ENCODE measurements around the gene MAP3K3. TPM values are rescaled to one million over a fixed set of nuclear protein-coding genes. Genes with fewer than 3 reads are reported as not detected.

MAP3K3 gene
- total and polyA plus RNA-seq, 4 donors, result 24.5 to 56.3 (median 41.5) TPM

DNA sequence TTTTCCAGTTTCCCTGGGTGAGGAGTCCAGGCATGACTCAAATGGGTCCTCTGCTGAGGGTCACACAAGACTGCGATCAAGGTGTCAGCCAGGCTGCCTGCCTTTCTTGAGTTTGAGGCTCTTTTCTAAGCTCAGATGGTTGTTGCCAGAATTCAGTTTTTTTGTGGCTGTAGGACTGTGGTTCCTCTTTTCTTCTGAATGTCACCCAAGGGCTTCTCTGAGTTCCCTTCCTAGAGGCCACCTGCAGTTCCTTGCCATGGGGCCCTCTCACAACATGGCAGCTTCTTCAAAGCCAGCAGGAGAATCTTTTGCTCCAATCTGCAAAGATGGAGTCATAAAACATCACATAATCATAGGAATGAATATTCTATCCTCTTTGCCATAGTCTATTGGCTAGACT is 60.2 kb downstream of the MAP3K3 start:
- H3K27ac ChIP-seq (ENCODE audit: low read depth in 1 of 2, low read length in 1 of 2), result no peak overlapping the region
- ATAC-seq (ENCODE audit: insufficient read depth, low FRiP score) (no peak), DNase-seq (no peak)
- H3K4me1 ChIP-seq (ENCODE audit: control insufficient read depth in 5 of 5, insufficient read depth in 5 of 5, low read length in 5 of 5), result peaks cover 0 to 14% (median 5%) of the 10 kb centered on the region in 5 donors
- no peaks in the 10 kb centered on the region for H3K27me3 ChIP-seq (ENCODE audit: control insufficient read depth in 3 of 3, insufficient read depth in 3 of 3, low read length in 2 of 3)
- TF ChIP-seq, protein P1, sequence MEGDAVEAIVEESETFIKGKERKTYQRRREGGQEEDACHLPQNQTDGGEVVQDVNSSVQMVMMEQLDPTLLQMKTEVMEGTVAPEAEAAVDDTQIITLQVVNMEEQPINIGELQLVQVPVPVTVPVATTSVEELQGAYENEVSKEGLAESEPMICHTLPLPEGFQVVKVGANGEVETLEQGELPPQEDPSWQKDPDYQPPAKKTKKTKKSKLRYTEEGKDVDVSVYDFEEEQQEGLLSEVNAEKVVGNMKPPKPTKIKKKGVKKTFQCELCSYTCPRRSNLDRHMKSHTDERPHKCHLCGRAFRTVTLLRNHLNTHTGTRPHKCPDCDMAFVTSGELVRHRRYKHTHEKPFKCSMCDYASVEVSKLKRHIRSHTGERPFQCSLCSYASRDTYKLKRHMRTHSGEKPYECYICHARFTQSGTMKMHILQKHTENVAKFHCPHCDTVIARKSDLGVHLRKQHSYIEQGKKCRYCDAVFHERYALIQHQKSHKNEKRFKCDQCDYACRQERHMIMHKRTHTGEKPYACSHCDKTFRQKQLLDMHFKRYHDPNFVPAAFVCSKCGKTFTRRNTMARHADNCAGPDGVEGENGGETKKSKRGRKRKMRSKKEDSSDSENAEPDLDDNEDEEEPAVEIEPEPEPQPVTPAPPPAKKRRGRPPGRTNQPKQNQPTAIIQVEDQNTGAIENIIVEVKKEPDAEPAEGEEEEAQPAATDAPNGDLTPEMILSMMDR (IDR thresholded peaks at IDR 0.05; ENCODE audit: control extremely low read depth, extremely low read depth), result no peak
- H3K9ac ChIP-seq (ENCODE audit: insufficient read depth in 1 of 2, low read length in 2 of 2), result no peak overlapping the region
- H3K9me3 ChIP-seq (ENCODE audit: control insufficient read depth in 4 of 4, insufficient read depth in 3 of 4, low read length in 3 of 4), result no peaks in the 10 kb centered on the region
- no peak overlapping the region for H3K4me3 ChIP-seq
- H3K36me3 ChIP-seq (ENCODE audit: control insufficient read depth in 4 of 4, insufficient read depth in 4 of 4, low read length in 4 of 4), result peaks cover 12 to 27% (median 18%) of the 10 kb centered on the region in 4 donors
- 99 to 100% methylated on average over 1 of the region's 1 CpG for WGBS, 2 donors

DNA sequence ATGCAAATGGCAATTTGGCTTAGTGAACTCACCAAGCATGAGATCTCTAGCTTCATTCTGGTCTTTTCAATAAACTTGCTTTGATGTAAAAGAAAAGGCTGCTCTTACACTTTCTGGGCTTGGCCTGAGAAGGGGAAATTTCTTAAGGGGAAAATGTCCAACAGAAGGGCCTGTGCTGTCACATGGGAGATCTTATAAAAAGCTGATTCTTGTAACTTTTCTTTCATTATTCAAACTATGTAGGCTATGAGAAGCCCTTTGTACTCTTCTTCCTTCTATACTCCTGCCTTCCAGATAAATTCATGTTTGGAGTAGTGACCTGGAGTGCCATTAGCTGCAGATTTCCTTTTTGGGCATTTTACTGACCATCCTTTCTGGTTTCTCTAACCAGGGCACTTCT is 60.8 kb downstream of the MAP3K3 start:
- H3K27ac ChIP-seq (ENCODE audit: low read depth in 1 of 2, low read length in 1 of 2), result no peak overlapping the region
- peaks cover 12 to 26% (median 19%) of the 10 kb centered on the region in 4 donors for H3K36me3 ChIP-seq (ENCODE audit: control insufficient read depth in 4 of 4, insufficient read depth in 4 of 4, low read length in 4 of 4)
- peaks cover 0 to 14% (median 5%) of the 10 kb centered on the region in 5 donors for H3K4me1 ChIP-seq (ENCODE audit: control insufficient read depth in 5 of 5, insufficient read depth in 5 of 5, low read length in 5 of 5)
- H3K9me3 ChIP-seq (ENCODE audit: control insufficient read depth in 4 of 4, insufficient read depth in 3 of 4, low read length in 3 of 4), result no peaks in the 10 kb centered on the region
- H3K9ac ChIP-seq (ENCODE audit: insufficient read depth in 1 of 2, low read length in 2 of 2), result no peak overlapping the region
- TF ChIP-seq, protein P1 (IDR thresholded peaks at IDR 0.05; ENCODE audit: control extremely low read depth, extremely low read depth), result no peak
- H3K4me3 ChIP-seq, result no peak overlapping the region
- no peaks in the 10 kb centered on the region for H3K27me3 ChIP-seq (ENCODE audit: control insufficient read depth in 3 of 3, insufficient read depth in 3 of 3, low read length in 2 of 3)
- ATAC-seq (ENCODE audit: insufficient read depth, low FRiP score), result no peak
- no peak for DNase-seq

DNA sequence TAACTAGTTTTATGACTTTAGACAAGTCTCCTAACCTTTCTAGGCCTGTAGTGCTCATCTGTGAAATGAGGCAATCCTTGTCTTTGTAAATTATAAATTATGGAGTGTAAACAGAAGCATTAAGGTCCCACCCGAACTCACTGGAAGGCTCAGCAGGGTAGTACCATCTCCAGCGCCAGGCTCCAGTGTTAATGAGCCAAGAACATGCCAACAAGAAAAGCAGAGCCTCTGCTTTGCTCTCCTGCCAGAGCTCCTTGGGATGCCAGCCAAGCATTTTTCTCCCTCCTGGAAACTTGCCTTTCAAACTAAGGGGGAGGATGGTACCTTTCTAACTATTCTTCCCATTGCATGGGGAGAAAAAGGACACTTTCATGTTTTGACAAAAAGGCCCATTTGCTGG is 62.8 kb downstream of the MAP3K3 start:
- peaks cover 0 to 10% (median 5%) of the 10 kb centered on the region in 5 donors for H3K4me1 ChIP-seq (ENCODE audit: control insufficient read depth in 5 of 5, insufficient read depth in 5 of 5, low read length in 5 of 5)
- WGBS, 2 donors, result 34 to 69% methylated on average over 2 of the region's 2 CpGs
- H3K27me3 ChIP-seq (ENCODE audit: control insufficient read depth in 3 of 3, insufficient read depth in 3 of 3, low read length in 2 of 3), result no peaks in the 10 kb centered on the region
- TF ChIP-seq, protein P1 (IDR thresholded peaks at IDR 0.05; ENCODE audit: control extremely low read depth, extremely low read depth), result no peak
- H3K36me3 ChIP-seq (ENCODE audit: control insufficient read depth in 4 of 4, insufficient read depth in 4 of 4, low read length in 4 of 4), result peaks cover 28 to 40% (median 30%) of the 10 kb centered on the region in 4 donors
- no peaks in the 10 kb centered on the region for H3K9me3 ChIP-seq (ENCODE audit: control insufficient read depth in 4 of 4, insufficient read depth in 3 of 4, low read length in 3 of 4)
- no peak overlapping the region for H3K9ac ChIP-seq (ENCODE audit: insufficient read depth in 1 of 2, low read length in 2 of 2)
- H3K4me3 ChIP-seq, result no peak overlapping the region
- H3K27ac ChIP-seq (ENCODE audit: low read depth in 1 of 2, low read length in 1 of 2), result peak overlapping the region in 1 of 2 donors; percentile 24
- ATAC-seq (ENCODE audit: insufficient read depth, low FRiP score), result no peak
- DNase-seq, result no peak

DNA sequence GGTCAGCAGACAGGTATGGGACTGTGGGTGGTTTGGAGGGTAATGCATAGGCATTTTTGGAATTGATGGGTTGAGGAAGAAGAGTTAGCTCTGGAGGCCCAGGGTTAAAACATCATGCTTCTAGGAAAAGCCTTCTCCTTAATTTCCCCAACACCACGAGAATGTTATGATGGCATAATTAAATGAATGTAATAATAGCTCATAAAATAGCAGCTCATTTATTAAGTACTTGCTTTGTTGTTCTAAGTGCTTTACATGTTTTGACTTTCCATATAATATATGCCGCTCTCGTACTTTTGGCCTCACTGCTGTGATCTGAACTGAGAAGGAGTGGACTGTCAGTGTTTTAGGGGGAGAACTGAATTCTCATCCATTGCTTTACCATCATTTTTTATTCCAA is 63.4 kb downstream of the MAP3K3 start:
- H3K4me1 ChIP-seq (ENCODE audit: control insufficient read depth in 5 of 5, insufficient read depth in 5 of 5, low read length in 5 of 5), result peaks cover 0 to 10% (median 5%) of the 10 kb centered on the region in 5 donors
- no peak overlapping the region for H3K9ac ChIP-seq (ENCODE audit: insufficient read depth in 1 of 2, low read length in 2 of 2)
- DNase-seq (no peak), ATAC-seq (ENCODE audit: insufficient read depth, low FRiP score) (no peak)
- no peaks in the 10 kb centered on the region for H3K27me3 ChIP-seq (ENCODE audit: control insufficient read depth in 3 of 3, insufficient read depth in 3 of 3, low read length in 2 of 3)
- TF ChIP-seq, protein P1 (IDR thresholded peaks at IDR 0.05; ENCODE audit: control extremely low read depth, extremely low read depth), result no peak
- peaks cover 31 to 45% (median 35%) of the 10 kb centered on the region in 4 donors for H3K36me3 ChIP-seq (ENCODE audit: control insufficient read depth in 4 of 4, insufficient read depth in 4 of 4, low read length in 4 of 4)
- no peak overlapping the region for H3K4me3 ChIP-seq
- H3K9me3 ChIP-seq (ENCODE audit: control insufficient read depth in 4 of 4, insufficient read depth in 3 of 4, low read length in 3 of 4), result no peaks in the 10 kb centered on the region
- 90 to 93% methylated on average over 3 of the region's 3 CpGs for WGBS, 2 donors
- H3K27ac ChIP-seq (ENCODE audit: low read depth in 1 of 2, low read length in 1 of 2), result no peak overlapping the region
